SU-DHL-6 (cell line): ENCODE measurements around the gene DRC1.

Experiments
- EZH2phosphoT487 ChIP-seq: fragments of 200-600 bp; sonication (generic), shearing (Covaris generic); conservative IDR thresholded peaks from 2 replicates; pipeline ENCODE4 v1.6.1; 2018; ENCODE audit warnings: mild to moderate bottlenecking, antibody characterized with exemption, low read length, moderate library complexity, mixed read lengths
- TF ChIP-seq, protein P1 (sequence below): fragments of 200-600 bp; sonication (generic); IDR thresholded peaks from one replicate; pipeline ENCODE4 v1.5.1; 2017; ENCODE audit warnings: antibody characterized with exemption, mild to moderate bottlenecking, low read length, moderate library complexity; ENCODE audit not compliant: insufficient read depth, poor library complexity, severe bottlenecking

- TF ChIP-seq, protein P1, sequence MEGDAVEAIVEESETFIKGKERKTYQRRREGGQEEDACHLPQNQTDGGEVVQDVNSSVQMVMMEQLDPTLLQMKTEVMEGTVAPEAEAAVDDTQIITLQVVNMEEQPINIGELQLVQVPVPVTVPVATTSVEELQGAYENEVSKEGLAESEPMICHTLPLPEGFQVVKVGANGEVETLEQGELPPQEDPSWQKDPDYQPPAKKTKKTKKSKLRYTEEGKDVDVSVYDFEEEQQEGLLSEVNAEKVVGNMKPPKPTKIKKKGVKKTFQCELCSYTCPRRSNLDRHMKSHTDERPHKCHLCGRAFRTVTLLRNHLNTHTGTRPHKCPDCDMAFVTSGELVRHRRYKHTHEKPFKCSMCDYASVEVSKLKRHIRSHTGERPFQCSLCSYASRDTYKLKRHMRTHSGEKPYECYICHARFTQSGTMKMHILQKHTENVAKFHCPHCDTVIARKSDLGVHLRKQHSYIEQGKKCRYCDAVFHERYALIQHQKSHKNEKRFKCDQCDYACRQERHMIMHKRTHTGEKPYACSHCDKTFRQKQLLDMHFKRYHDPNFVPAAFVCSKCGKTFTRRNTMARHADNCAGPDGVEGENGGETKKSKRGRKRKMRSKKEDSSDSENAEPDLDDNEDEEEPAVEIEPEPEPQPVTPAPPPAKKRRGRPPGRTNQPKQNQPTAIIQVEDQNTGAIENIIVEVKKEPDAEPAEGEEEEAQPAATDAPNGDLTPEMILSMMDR = no peak
- TF ChIP-seq EZH2phosphoT487 = no peak
Measured at GRCh38 chr2:26400723-26401122, 997 bp upstream of the DRC1 start.
